WTC11 (cell line): ENCODE results near the gene NKD1. TPM values are rescaled to one million over a fixed set of nuclear protein-coding genes. Genes with fewer than 3 reads are reported as not detected.

ENCODE experiments used
- ATAC-seq: fragments of 200-7000 bp; cut with Tn5 transposase; 2 replicates; pipeline ENCODE4 v1.10.0; 2021; ENCODE audit warnings: mild to moderate bottlenecking, moderate library complexity
- CTCF ChIA-PET: fragments of 300-600 bp; sonication (Branson Sonifier 250); formaldehyde crosslinking; loops from one replicate; lab custom pipeline; 2021; ENCODE audit warnings: antibody characterized with exemption; lab: Charles Lee
- POLR2A ChIA-PET: fragments of 350-600 bp; sonication (Branson Sonifier 250); formaldehyde crosslinking; loops from one replicate; lab custom pipeline; 2021; ENCODE audit warnings: antibody characterized with exemption; lab: Charles Lee
- DNase-seq: peaks from one replicate; pipeline ENCODE4 v3.0.0; 2021; ENCODE audit warnings: low spot score
- H3K27ac Mint-ChIP-seq: 2 replicates; pipeline ENCODE4 v1.8.0; 2021; ENCODE audit warnings: mixed read lengths
- H3K27me3 Mint-ChIP-seq: 2 replicates; pipeline ENCODE4 v1.8.0; 2021; ENCODE audit warnings: low read depth, mild to moderate bottlenecking, moderate library complexity, mixed read lengths
- H3K36me3 Mint-ChIP-seq: 2 replicates; pipeline ENCODE4 v1.8.0; 2021; ENCODE audit warnings: mixed read lengths
- H3K4me1 Mint-ChIP-seq: 2 replicates; pipeline ENCODE4 v1.8.0; 2022; ENCODE audit warnings: mixed read lengths
- H3K4me3 Mint-ChIP-seq: 2 replicates; pipeline ENCODE4 v1.8.0; 2021; ENCODE audit warnings: mild to moderate bottlenecking, moderate library complexity, mixed read lengths
- H3K9me3 Mint-ChIP-seq: 2 replicates; pipeline ENCODE4 v1.8.0; 2021; ENCODE audit warnings: mixed read lengths
- ATF2 ChIP-seq: sonication (generic); formaldehyde crosslinking; IDR thresholded peaks from 2 replicates; pipeline ENCODE4 v1.8.1; 2022; ENCODE audit warnings: low read depth, missing genetic modification reagents, borderline replicate concordance
- CREM ChIP-seq: sonication (generic); formaldehyde crosslinking; IDR thresholded peaks from 2 replicates; pipeline ENCODE4 v1.8.1; 2022; ENCODE audit warnings: mild to moderate bottlenecking, missing genetic modification reagents, moderate library complexity
- FOXJ3 ChIP-seq: sonication (generic); formaldehyde crosslinking; IDR thresholded peaks from 2 replicates; pipeline ENCODE4 v1.9.0; 2021; ENCODE audit warnings: missing genetic modification reagents, mild to moderate bottlenecking, borderline replicate concordance
- FOXK1 ChIP-seq: sonication (generic); formaldehyde crosslinking; IDR thresholded peaks from 2 replicates; pipeline ENCODE4 v1.8.0; 2022; ENCODE audit warnings: mild to moderate bottlenecking, moderate library complexity, missing genetic modification reagents
- GRHL2 ChIP-seq: fragments of 250-450 bp; sonication (Bioruptor Pico); IDR thresholded peaks from 2 replicates; pipeline ENCODE4 v1.8.0; 2022; ENCODE audit warnings: mild to moderate bottlenecking, moderate library complexity; ENCODE audit not compliant: insufficient replicate concordance, severe bottlenecking
- GTF2I ChIP-seq: fragments of 250-450 bp; sonication (Bioruptor Pico); conservative IDR thresholded peaks from 2 replicates; pipeline ENCODE4 v1.4.0; 2021; ENCODE audit warnings: mild to moderate bottlenecking
- IRF2 ChIP-seq: sonication (generic); formaldehyde crosslinking; IDR thresholded peaks from 2 replicates; pipeline ENCODE4 v1.8.0; 2022; ENCODE audit warnings: low read depth, missing genetic modification reagents, borderline replicate concordance
- NR3C1 ChIP-seq: sonication (generic); formaldehyde crosslinking; conservative IDR thresholded peaks from 2 replicates; pipeline ENCODE4 v1.8.1; 2023; ENCODE audit warnings: low read depth, mild to moderate bottlenecking, missing genetic modification reagents
- PRRX2 ChIP-seq: fragments of 250-450 bp; sonication (Bioruptor Pico); IDR thresholded peaks from 2 replicates; pipeline ENCODE4 v1.8.0; 2021; ENCODE audit warnings: mild to moderate bottlenecking
- RELA ChIP-seq: sonication (generic); formaldehyde crosslinking; IDR thresholded peaks from 2 replicates; pipeline ENCODE4 v1.8.1; 2022; ENCODE audit warnings: missing genetic modification reagents, mild to moderate bottlenecking, borderline replicate concordance
- SMAD4 ChIP-seq: sonication (generic); formaldehyde crosslinking; IDR thresholded peaks from 2 replicates; pipeline ENCODE4 v1.8.0; 2022; ENCODE audit warnings: mild to moderate bottlenecking, missing genetic modification reagents
- SP1 ChIP-seq: sonication (generic); formaldehyde crosslinking; conservative IDR thresholded peaks from 2 replicates; pipeline ENCODE4 v1.8.1; 2022; ENCODE audit warnings: missing genetic modification reagents
- USF1 ChIP-seq: sonication (generic); formaldehyde crosslinking; IDR thresholded peaks from 2 replicates; pipeline ENCODE4 v1.8.0; 2022; ENCODE audit warnings: mild to moderate bottlenecking, missing genetic modification reagents
- ZNF512 ChIP-seq: sonication (generic); formaldehyde crosslinking; IDR thresholded peaks from 2 replicates; pipeline ENCODE4 v1.8.1; 2022; ENCODE audit warnings: missing genetic modification reagents, borderline replicate concordance
- total RNA-seq: library from RNA; stranded (reverse); gene quantifications from 3 replicates; pipeline ENCODE4 v1.2.3, GENCODE V29; 2021
- TF ChIP-seq, protein P1 (sequence below): sonication (generic); formaldehyde crosslinking; conservative IDR thresholded peaks from 2 replicates; pipeline ENCODE4 v1.8.1; 2022; ENCODE audit warnings: mild to moderate bottlenecking, missing genetic modification reagents
- TF ChIP-seq, protein P2 (sequence below): sonication (generic); formaldehyde crosslinking; IDR thresholded peaks from 2 replicates; pipeline ENCODE4 v1.8.0; 2022; ENCODE audit warnings: mild to moderate bottlenecking, missing genetic modification reagents
- TF ChIP-seq, protein P3 (sequence below): sonication (generic); formaldehyde crosslinking; IDR thresholded peaks from 2 replicates; pipeline ENCODE4 v1.8.0; 2023; ENCODE audit warnings: mild to moderate bottlenecking, missing genetic modification reagents
- TF ChIP-seq, protein P4 (sequence below): sonication (generic); formaldehyde crosslinking; IDR thresholded peaks from 2 replicates; pipeline ENCODE4 v1.8.1; 2023; ENCODE audit warnings: mild to moderate bottlenecking, missing genetic modification reagents, moderate library complexity
- TF ChIP-seq, protein P5 (sequence below): sonication (generic); formaldehyde crosslinking; IDR thresholded peaks from 2 replicates; pipeline ENCODE4 v1.8.1; 2022; ENCODE audit warnings: mild to moderate bottlenecking, moderate library complexity, missing genetic modification reagents

Gene NKD1
- total RNA-seq, 1 experiment from 2014 or later: 6.0 TPM

DNA sequence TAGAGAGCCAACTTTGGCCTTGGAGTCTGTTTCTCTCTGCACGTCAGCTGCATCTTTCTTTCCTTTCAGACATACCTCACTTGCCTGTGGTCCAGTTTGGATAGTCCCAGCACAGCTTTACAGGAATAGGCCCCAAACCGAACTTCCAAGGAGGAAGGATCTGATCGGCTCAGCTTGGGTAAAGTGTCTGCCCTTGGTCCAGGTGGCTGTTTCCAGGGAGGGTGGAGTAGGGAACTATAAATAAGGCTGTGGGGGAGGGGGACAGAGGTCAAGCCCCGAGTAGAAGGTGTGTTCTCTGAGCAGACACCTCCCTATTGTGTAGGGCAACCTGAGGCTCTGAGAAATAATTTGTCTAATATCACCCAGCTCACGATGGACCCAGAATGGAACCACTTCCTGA is 29.2 kb upstream of the NKD1 start:
- TF ChIP-seq SP1 (no peak), ZNF512 (CRISPR knock-in tag) (no peak), PRRX2 (CRISPR knock-in tag) (no peak), NR3C1 (CRISPR knock-in tag) (no peak), FOXK1 (no peak), IRF2 (CRISPR knock-in tag) (no peak), RELA (CRISPR knock-in tag) (no peak), ATF2 (no peak), SMAD4 (CRISPR knock-in tag) (no peak), GRHL2 (CRISPR knock-in tag) (no peak), GTF2I (no peak), FOXJ3 (CRISPR knock-in tag) (no peak), USF1 (CRISPR knock-in tag) (no peak), CREM (CRISPR knock-in tag) (no peak)
- TF ChIP-seq, protein P1, sequence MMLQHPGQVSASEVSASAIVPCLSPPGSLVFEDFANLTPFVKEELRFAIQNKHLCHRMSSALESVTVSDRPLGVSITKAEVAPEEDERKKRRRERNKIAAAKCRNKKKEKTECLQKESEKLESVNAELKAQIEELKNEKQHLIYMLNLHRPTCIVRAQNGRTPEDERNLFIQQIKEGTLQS (CRISPR knock-in tag): no peak
- TF ChIP-seq, protein P2, sequence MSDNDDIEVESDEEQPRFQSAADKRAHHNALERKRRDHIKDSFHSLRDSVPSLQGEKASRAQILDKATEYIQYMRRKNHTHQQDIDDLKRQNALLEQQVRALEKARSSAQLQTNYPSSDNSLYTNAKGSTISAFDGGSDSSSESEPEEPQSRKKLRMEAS: no peak
- TF ChIP-seq, protein P3, sequence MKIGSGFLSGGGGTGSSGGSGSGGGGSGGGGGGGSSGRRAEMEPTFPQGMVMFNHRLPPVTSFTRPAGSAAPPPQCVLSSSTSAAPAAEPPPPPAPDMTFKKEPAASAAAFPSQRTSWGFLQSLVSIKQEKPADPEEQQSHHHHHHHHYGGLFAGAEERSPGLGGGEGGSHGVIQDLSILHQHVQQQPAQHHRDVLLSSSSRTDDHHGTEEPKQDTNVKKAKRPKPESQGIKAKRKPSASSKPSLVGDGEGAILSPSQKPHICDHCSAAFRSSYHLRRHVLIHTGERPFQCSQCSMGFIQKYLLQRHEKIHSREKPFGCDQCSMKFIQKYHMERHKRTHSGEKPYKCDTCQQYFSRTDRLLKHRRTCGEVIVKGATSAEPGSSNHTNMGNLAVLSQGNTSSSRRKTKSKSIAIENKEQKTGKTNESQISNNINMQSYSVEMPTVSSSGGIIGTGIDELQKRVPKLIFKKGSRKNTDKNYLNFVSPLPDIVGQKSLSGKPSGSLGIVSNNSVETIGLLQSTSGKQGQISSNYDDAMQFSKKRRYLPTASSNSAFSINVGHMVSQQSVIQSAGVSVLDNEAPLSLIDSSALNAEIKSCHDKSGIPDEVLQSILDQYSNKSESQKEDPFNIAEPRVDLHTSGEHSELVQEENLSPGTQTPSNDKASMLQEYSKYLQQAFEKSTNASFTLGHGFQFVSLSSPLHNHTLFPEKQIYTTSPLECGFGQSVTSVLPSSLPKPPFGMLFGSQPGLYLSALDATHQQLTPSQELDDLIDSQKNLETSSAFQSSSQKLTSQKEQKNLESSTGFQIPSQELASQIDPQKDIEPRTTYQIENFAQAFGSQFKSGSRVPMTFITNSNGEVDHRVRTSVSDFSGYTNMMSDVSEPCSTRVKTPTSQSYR: no peak
- TF ChIP-seq, protein P4, sequence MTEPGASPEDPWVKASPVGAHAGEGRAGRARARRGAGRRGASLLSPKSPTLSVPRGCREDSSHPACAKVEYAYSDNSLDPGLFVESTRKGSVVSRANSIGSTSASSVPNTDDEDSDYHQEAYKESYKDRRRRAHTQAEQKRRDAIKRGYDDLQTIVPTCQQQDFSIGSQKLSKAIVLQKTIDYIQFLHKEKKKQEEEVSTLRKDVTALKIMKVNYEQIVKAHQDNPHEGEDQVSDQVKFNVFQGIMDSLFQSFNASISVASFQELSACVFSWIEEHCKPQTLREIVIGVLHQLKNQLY (CRISPR knock-in tag): no peak
- TF ChIP-seq, protein P5, sequence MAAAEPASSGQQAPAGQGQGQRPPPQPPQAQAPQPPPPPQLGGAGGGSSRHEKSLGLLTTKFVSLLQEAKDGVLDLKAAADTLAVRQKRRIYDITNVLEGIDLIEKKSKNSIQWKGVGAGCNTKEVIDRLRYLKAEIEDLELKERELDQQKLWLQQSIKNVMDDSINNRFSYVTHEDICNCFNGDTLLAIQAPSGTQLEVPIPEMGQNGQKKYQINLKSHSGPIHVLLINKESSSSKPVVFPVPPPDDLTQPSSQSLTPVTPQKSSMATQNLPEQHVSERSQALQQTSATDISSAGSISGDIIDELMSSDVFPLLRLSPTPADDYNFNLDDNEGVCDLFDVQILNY (CRISPR knock-in tag): no peak
- ChIA-PET CTCF (no interaction called here), POLR2A (no interaction called here)
- no peak for DNase-seq
- Mint-ChIP-seq H3K4me3 (no peak overlapping the region), H3K36me3 (peaks cover 16% of the 10 kb centered on the region), H3K27me3 (no peaks in the 10 kb centered on the region), H3K27ac (no peak overlapping the region), H3K9me3 (peaks cover 34% of the 10 kb centered on the region), H3K4me1 (0 out of 2 replicates have a peak, but pooled peaks cover 6% of the 10 kb centered on the region)
- no peak for ATAC-seq
